Esophagus squamous epithelium (tissue), 4 donors: ENCODE results near the gene APOL6.

ENCODE experiments used
- CTCF ChIP-seq, 6 experiments: fragments of 450-650 bp in 4 of 6; fragments of 200-600 bp in 2 of 6; sonication (generic) in 2 of 6; IDR thresholded peaks; one replicate each; pipeline ENCODE4 v1.5.1; 2016 to 2019; ENCODE audit warnings: antibody characterized with exemption in 6 of 6, mild to moderate bottlenecking in 4 of 6, moderate library complexity in 4 of 6
- POLR2A ChIP-seq, 4 donors: fragments of 450-650 bp; IDR thresholded peaks; one replicate each; pipeline ENCODE4 v1.6.1; 2017; ENCODE audit warnings: antibody characterized with exemption in 4 of 4, mild to moderate bottlenecking in 4 of 4, moderate library complexity in 3 of 4

GRCh38 chr22:35649636-35650250 is 1.5 kb downstream of the APOL6 start:
- no peak for TF ChIP-seq CTCF (IDR thresholded peaks at IDR 0.05)
- no peak for TF ChIP-seq POLR2A (IDR thresholded peaks at IDR 0.05)
